HG02588 (cell line): ENCODE measurements around the gene SPTBN1.
"Not testable (repeated sequence)": the region's sequence is repeated elsewhere in the genome, so short reads cannot be mapped to it uniquely, and the experiment has no call there.

Experiments used
- ATAC-seq: cut with Tn5 transposase; IDR thresholded peaks from one replicate; pipeline ENCODE4 v1.9.1; 2021; ENCODE audit warnings: mild to moderate bottlenecking, moderate library complexity; ENCODE audit not compliant: unreplicated experiment

The SPTBN1 gene

GRCh38 chr2:54687595-54688152 is 231.5 kb downstream of the SPTBN1 start:
- no peak for ATAC-seq

- no peak for ATAC-seq
These were observed 235.5 kb downstream of the SPTBN1 start for GRCh38 chr2:54691445-54692135.

GRCh38 chr2:54692556-54692955 is 236.4 kb downstream of the SPTBN1 start:
- ATAC-seq = no peak

GRCh38 chr2:54695378-54695777 is 239.3 kb downstream of the SPTBN1 start:
- ATAC-seq = no peak

GRCh38 chr2:54697934-54698333 is 241.8 kb downstream of the SPTBN1 start:
- no peak for ATAC-seq

- not testable (repeated sequence) for ATAC-seq
These were observed 242.8 kb downstream of the SPTBN1 start for GRCh38 chr2:54698926-54699325.

GRCh38 chr2:54699665-54700064 is 243.5 kb downstream of the SPTBN1 start:
- no peak for ATAC-seq

GRCh38 chr2:54701029-54701428 is 244.9 kb downstream of the SPTBN1 start:
- no peak for ATAC-seq

- ATAC-seq = no peak
These were observed 248.1 kb downstream of the SPTBN1 start for GRCh38 chr2:54704238-54704637.

GRCh38 chr2:54704688-54705605 is 248.8 kb downstream of the SPTBN1 start:
- ATAC-seq = no peak

GRCh38 chr2:54706622-54707021 is 250.5 kb downstream of the SPTBN1 start:
- ATAC-seq = no peak

- no peak for ATAC-seq
These were observed 252.6 kb downstream of the SPTBN1 start for GRCh38 chr2:54708584-54709335.

GRCh38 chr2:54709336-54709809 is 253.2 kb downstream of the SPTBN1 start:
- no peak for ATAC-seq

- ATAC-seq = no peak
These were observed 254.1 kb downstream of the SPTBN1 start for GRCh38 chr2:54710216-54710615.

- no peak for ATAC-seq
These were observed 256.4 kb downstream of the SPTBN1 start for GRCh38 chr2:54712516-54712915.

- no peak for ATAC-seq
These were observed 258.9 kb downstream of the SPTBN1 start for GRCh38 chr2:54714996-54715395.

GRCh38 chr2:54716375-54716774 is 260.2 kb downstream of the SPTBN1 start:
- no peak for ATAC-seq

GRCh38 chr2:54720563-54720962 is 264.4 kb downstream of the SPTBN1 start:
- no peak for ATAC-seq
